GM12865 (cell line): Measurements from ENCODE around the gene ABL1.
A peak's percentile ranks its signal among the peaks of the same experiment; 100 is the strongest.
"Not testable (repeated sequence)": the region's sequence is repeated elsewhere in the genome, so short reads cannot be mapped to it uniquely, and the experiment has no call there.

ENCODE experiments used
- DNase-seq: peaks from one replicate; pipeline ENCODE4 v3.0.0; 2010; ENCODE audit warnings: low read depth
- H3K4me3 ChIP-seq: 2 replicates; pipeline ENCODE4 v1.5.1; 2011; ENCODE audit warnings: mild to moderate bottlenecking, low read depth, low read length, control low read depth
- CTCF ChIP-seq: IDR thresholded peaks from 2 replicates; pipeline ENCODE4 v1.5.1; 2011; ENCODE audit warnings: low read length, control low read depth, low read depth, inconsistent platforms; ENCODE audit not compliant: insufficient read depth; ENCODE audit errors: missing control alignments

The ABL1 gene

GRCh38 chr9:130794923-130795495 lies 40.0 kb upstream of the ABL1 start:
- DNase-seq, result no peak
- H3K4me3 ChIP-seq, result no peak overlapping the region
- no peak for TF ChIP-seq CTCF

- not testable (repeated sequence) for DNase-seq
These were observed 31.9 kb upstream of the ABL1 start for GRCh38 chr9:130803116-130803515.

GRCh38 chr9:130805510-130806326 lies 29.3 kb upstream of the ABL1 start:
- no peak overlapping the region for H3K4me3 ChIP-seq
- peak; percentile 70 for DNase-seq
- TF ChIP-seq CTCF, result no peak

More at GRCh38 chr9:130803116-130803515, 31.9 kb upstream of the ABL1 start:
- H3K4me3 ChIP-seq, result not testable (repeated sequence)

- no peak for TF ChIP-seq CTCF
- DNase-seq, result no peak
- H3K4me3 ChIP-seq, result no peak overlapping the region
These were observed 28.7 kb upstream of the ABL1 start for GRCh38 chr9:130806327-130806716.

GRCh38 chr9:130810609-130811136 lies 24.4 kb upstream of the ABL1 start:
- DNase-seq, result no peak
- H3K4me3 ChIP-seq, result no peak overlapping the region
- no peak for TF ChIP-seq CTCF

GRCh38 chr9:130815242-130815808 lies 19.7 kb upstream of the ABL1 start:
- TF ChIP-seq CTCF, result no peak
- H3K4me3 ChIP-seq, result no peak overlapping the region

GRCh38 chr9:130817914-130818313 lies 17.1 kb upstream of the ABL1 start:
- no peak overlapping the region for H3K4me3 ChIP-seq
- DNase-seq, result no peak
- no peak for TF ChIP-seq CTCF

More at GRCh38 chr9:130815242-130815808, 19.7 kb upstream of the ABL1 start:
- DNase-seq, result no peak
